Prostate gland (tissue), 2 donors: ENCODE measurements around the gene ENTPD7.

Experiments
- POLR2A ChIP-seq: fragments of 450-650 bp; IDR thresholded peaks from one replicate; pipeline ENCODE4 v1.6.1; 2016; ENCODE audit warnings: antibody characterized with exemption, mild to moderate bottlenecking
- POLR2AphosphoS5 ChIP-seq: sonication (generic); formaldehyde crosslinking; IDR thresholded peaks from one replicate; pipeline ENCODE4 v1.6.1; 2017; ENCODE audit warnings: antibody characterized with exemption
- TF ChIP-seq, protein P1 (sequence below), 4 experiments: fragments of 200-600 bp in 2 of 4; fragments of 450-650 bp in 2 of 4; sonication (generic) in 2 of 4; IDR thresholded peaks; 1 replicate in 3 of 4; 2 replicates in 1 of 4; pipeline ENCODE4 v1.5.1; 2016 to 2019; ENCODE audit warnings: antibody characterized with exemption in 4 of 4, mild to moderate bottlenecking in 2 of 4, moderate library complexity in 2 of 4

DNA sequence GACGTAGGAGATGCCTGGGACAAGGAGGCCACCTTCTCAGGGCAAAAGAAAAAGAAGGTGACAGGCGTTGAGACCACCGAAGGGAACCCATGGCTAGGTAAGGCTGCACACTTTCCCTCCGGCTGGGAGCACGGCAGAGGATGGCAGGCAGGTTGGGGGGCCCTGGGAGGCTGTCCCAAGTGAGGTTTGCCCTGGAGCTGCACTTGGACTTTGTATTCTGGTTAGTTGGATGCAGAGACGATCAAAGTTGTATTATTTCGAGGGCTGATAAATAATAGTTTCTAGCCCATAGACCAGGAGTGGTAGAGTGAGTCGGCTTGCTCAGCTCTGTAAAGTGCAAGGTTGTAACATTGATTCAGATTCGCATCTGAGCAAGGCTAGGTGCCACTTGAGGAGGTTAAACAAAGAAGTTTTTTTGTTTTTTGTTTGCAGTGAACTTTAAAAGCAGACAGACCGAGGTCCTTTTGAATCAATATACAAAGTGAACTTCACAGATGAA lies 608 bp downstream of the ENTPD7 start:
- TF ChIP-seq, protein P1, sequence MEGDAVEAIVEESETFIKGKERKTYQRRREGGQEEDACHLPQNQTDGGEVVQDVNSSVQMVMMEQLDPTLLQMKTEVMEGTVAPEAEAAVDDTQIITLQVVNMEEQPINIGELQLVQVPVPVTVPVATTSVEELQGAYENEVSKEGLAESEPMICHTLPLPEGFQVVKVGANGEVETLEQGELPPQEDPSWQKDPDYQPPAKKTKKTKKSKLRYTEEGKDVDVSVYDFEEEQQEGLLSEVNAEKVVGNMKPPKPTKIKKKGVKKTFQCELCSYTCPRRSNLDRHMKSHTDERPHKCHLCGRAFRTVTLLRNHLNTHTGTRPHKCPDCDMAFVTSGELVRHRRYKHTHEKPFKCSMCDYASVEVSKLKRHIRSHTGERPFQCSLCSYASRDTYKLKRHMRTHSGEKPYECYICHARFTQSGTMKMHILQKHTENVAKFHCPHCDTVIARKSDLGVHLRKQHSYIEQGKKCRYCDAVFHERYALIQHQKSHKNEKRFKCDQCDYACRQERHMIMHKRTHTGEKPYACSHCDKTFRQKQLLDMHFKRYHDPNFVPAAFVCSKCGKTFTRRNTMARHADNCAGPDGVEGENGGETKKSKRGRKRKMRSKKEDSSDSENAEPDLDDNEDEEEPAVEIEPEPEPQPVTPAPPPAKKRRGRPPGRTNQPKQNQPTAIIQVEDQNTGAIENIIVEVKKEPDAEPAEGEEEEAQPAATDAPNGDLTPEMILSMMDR (IDR thresholded peaks at IDR 0.05), result no peak
- TF ChIP-seq POLR2A (no peak), POLR2AphosphoS5 (no peak)
